Uterus (tissue), 2 donors: ENCODE measurements around the gene DNM1.

ENCODE experiments used
- CTCF ChIP-seq, 4 experiments: fragments of 200-600 bp in 2 of 4; fragments of 450-650 bp in 2 of 4; sonication (generic) in 2 of 4; IDR thresholded peaks; one replicate each; pipeline ENCODE4 v1.5.1; 2016 to 2019; ENCODE audit warnings: antibody characterized with exemption in 4 of 4, mild to moderate bottlenecking in 2 of 4, moderate library complexity in 1 of 4
- POLR2A ChIP-seq, 2 donors: fragments of 450-650 bp; IDR thresholded peaks; one replicate each; pipeline ENCODE4 v1.6.1; 2016; ENCODE audit warnings: antibody characterized with exemption in 2 of 2, mild to moderate bottlenecking in 1 of 2, moderate library complexity in 1 of 2

- TF ChIP-seq CTCF (IDR thresholded peaks at IDR 0.05) = no peak
- TF ChIP-seq POLR2A (IDR thresholded peaks at IDR 0.05) = no peak
These were observed 95.6 kb downstream of the DNM1 start for GRCh38 chr9:128298535-128299482.
